ENCODE results near the gene NFRKB.

Gene NFRKB

GRCh38 chr11:129895126-129896041 lies at the start of gene NFRKB:
Gene NFRKB (minus strand): TSS chr11:129895578. CDS start chr11:129892849, 2,729 bp downstream.
- peak; percentile 90 for DNase-seq

- DNase-seq = no peak
Observed at GRCh38 chr11:129944696-129945095, 49.3 kb upstream of the NFRKB start.

DNA sequence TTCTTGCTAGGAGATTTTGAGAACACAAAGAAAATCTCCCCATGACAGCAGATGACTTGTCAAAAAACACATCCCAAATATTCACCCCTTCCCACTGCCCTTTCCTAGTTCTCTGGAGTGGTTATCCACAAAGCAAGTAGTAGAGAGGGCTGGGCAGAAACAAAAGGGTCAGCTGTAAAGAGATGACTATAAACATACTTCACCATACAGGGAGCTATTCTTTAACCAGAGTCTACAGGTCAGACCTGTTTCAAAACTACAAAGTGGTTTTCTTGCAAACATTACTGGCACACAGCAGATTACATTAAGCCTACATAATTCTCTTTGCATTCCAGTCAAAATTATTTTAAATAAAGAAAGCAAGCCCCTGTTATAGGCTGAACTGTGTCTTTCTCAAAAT lies 47.7 kb upstream of the NFRKB start:
- no peak for DNase-seq

GRCh38 chr11:129939510-129939909 lies 44.1 kb upstream of the NFRKB start:
- DNase-seq = no peak

DNA sequence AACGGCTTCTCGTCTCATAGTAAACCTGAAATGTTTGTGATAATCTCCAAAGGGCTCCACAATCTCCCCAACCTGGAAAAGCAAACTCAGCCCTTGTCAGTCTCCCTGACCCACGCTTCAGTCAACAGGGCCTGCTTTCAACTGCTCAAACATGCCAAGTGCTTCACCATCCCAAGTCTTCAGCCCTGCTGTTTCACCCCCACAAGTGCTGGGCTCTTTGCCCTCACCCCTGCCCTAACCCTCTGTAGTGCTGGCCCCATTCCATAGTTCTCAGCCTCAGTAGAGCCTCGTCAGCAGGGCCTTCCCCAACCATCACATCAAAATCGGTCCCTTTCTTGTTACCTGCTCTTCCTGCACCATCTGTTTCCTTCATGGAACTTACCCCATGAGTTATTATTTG lies 43.4 kb upstream of the NFRKB start:
- DNase-seq = no peak

- no peak for DNase-seq
Observed at GRCh38 chr11:129937592-129938238, 42.3 kb upstream of the NFRKB start.

- no peak for DNase-seq
Observed at GRCh38 chr11:129935723-129936122, 40.3 kb upstream of the NFRKB start.

DNA sequence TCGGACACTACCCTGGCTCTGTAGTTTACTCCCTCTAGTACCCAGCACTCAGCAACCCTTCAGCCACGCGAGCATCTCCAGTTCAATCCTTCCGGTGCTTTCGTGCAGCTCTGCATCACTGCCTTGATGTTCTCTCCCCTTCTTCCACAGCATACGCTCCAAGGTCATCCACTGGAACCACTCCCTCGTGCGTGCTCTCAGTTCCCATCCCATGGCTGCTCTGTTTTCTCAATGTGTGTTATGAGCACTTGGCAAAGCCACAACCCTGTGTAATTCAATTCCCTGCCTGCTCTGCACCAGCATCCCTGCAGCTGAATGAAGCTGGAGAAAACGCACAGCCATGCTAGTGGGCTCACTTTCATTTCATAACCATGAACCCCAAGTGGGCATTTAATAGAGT lies 38.5 kb upstream of the NFRKB start:
- DNase-seq = no peak

DNA sequence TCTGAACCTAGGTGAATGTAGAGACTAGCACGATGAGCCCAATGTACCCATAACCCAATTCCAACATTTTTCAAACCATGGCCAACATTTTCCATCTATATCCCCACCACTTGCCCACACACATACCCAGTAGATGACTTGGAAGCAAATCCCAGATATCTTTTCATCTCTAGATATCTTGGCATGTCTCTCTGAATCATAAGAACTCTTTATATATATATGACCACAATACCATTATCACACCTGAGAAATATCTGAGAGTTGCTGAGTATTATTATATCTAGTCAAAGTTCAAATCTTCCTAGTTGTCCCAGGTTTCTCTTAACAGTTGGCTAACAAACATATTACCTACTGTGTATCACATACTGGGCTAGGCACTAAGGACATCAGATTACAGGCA lies 37.9 kb upstream of the NFRKB start:
- no peak for DNase-seq

DNA sequence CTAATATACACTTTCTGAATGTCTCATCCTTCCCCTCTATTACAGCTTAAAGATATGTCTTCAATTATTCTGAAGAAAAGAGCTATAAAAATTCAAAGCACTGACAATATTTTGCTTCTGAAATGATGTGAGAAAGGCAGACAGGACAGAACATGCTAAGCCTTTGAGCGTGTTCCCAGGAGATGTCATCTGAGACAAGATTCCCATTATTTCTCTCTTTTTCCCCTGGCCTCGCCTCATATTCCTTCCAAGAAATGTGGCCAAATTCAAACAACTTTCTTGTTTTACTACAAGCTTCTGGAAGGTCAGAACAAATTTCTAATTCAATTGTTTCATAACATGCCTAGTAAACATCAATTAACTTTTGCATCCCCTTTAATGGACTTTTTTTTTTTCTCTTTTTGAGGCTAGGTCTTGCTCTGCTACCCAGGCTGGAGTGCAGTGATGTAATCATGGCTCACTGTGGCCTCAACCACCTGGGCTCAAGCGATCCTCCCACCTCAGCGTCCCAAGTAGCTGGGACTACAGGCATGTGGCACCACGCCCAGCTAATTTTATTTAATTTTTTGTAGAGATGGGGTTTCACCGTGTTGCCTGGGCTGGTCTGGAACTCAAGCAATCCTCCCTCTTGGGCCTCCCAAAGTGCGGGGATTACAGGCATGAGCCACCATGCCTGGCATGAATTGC lies 37.1 kb upstream of the NFRKB start:
- no peak for DNase-seq

GRCh38 chr11:129930743-129931142 lies 35.4 kb upstream of the NFRKB start:
- no peak for DNase-seq

DNA sequence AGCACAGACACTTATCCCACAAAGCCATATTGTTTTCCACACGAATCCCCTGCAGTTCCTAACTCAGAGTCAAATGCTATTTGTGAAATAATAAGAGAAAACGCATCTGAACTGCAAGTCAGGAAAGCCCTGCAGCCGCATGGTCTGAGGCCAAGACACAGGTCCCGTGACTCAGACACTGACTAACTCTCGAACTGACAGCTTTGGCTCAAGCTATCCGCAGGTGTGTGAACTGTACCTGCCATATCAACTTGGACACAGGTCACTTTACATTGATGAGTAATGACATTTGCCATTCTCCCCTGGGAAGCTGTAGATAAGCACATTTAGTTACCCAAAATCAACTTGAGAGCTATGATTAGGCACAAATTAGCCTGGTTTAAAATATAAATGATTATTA lies 34.9 kb upstream of the NFRKB start:
- DNase-seq = no peak

DNA sequence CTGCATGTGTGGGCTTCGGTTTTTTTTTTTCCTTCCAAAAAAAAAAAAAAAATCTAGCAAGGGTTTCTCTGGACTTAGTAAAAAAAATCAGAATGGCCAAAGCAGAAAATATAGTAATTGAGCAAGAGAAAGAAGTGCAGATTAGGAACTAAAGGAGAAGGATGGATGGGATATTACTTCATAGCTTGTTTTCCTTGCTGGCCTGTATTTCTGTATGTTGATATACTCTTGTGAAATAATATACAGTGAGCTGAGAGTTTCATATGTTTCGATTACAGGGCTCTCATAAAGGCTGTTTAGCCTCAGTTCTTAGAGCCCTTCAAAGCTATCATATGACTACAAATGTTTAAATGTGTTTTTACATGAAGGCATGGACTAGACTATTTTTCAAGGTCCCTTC lies 34.3 kb upstream of the NFRKB start:
- DNase-seq = no peak

- DNase-seq = no peak
Observed at GRCh38 chr11:129928923-129929692, 33.7 kb upstream of the NFRKB start.

- DNase-seq = no peak
Observed at GRCh38 chr11:129922674-129923073, 27.3 kb upstream of the NFRKB start.

DNA sequence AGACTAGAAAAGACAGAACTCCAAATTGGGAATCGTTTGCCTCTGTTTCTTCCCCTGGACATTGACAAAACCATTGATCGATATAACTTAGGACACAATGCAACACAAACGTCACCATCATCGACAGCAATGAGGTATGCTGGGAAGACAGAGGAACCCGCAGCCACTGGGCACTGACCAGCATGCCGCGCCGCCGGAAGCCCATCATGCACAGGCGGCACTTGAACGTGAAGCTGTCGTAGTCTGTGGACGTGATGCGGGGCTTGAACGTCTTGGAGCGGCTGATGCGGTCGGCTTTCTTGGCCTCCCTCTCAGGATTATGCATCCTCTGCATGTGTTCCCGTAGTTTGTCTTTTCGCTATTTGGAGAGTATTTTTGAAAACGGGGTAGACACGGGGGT lies 23.0 kb upstream of the NFRKB start:
- no peak for DNase-seq

DNA sequence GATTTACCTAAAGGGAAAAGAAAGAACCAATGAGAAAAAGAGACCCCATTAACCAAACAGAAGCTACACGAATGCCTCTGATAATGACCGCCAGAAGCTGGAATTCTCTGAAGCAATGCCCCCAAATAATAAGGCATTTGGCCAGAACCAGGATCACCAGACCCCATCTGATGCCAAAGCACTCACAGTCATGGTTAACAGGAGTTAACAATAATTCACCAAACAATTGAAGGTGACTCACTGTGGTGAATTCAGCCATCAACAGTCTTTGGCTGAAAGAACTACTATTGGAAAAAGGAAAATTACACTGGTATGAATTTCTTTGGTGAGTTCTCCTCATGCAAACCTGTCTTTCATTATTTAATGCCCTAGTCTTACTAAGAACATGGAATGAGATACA lies 21.9 kb upstream of the NFRKB start:
- DNase-seq = no peak

DNA sequence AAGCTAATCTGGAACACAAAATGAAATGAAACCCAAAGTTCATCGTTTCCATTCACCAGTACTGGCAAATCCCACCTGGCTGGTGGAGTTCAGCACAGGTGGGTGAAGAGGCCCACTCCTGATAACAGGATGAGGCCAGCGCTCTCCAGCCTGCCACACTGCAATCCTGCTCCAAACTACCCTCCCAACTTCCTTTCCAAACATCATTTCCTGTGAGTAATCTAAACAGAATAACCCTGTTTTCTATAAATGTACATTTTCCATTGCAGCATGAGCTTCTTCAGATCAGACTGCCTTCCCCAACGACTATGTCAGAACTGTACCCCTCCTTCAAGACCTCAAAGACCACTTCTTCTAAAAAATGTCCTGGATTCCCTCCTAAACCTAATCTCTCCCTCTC lies 15.9 kb upstream of the NFRKB start:
- DNase-seq = no peak

DNA sequence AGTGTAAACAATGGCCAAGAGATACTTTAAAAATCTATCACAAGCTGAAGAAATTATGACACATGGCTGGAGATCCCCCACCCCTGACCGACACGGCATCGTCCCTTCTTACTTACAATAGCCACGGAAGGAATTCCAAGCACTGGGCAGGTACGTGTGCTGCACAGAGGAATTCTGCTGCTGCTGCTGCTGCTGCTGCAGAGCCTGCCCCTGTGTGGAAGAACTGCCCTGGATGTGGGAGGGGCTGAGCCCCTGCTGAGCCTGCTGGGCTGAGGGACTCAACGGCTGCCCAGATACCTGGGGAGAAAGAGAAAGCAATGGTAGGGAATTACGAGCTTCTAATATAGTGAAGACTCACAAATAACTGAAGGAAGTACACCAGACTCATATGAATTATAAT lies 15.0 kb upstream of the NFRKB start:
- DNase-seq = no peak

DNA sequence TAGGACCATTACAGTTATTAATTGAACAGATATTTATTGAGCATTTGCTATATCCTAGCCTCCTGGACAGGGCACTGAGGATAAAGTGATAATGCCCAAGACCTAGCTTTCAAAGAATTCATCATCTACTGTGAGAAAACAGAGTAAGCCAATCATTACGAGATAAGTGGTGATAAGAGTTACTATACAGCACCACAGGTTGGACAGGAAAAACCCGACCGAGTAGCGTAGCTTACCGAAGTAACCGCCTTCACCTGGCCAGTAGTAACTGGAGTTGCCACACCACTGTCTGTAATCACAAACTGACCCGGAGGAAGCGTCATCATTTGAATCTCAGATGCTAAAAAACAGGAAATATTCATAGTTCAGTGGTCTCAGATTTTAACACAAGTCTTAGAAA lies 10.0 kb upstream of the NFRKB start:
- DNase-seq = no peak

- DNase-seq = no peak
Observed at GRCh38 chr11:129896062-129896461, 684 bp upstream of the NFRKB start.

- no peak for DNase-seq
Observed at GRCh38 chr11:129894278-129895125, 876 bp downstream of the NFRKB start.

All from CD4-positive, alpha-beta T cell treated with Interleukin-17A for 4 hours (primary cell).